ENCODE measurements around the gene C11orf16.

DNA sequence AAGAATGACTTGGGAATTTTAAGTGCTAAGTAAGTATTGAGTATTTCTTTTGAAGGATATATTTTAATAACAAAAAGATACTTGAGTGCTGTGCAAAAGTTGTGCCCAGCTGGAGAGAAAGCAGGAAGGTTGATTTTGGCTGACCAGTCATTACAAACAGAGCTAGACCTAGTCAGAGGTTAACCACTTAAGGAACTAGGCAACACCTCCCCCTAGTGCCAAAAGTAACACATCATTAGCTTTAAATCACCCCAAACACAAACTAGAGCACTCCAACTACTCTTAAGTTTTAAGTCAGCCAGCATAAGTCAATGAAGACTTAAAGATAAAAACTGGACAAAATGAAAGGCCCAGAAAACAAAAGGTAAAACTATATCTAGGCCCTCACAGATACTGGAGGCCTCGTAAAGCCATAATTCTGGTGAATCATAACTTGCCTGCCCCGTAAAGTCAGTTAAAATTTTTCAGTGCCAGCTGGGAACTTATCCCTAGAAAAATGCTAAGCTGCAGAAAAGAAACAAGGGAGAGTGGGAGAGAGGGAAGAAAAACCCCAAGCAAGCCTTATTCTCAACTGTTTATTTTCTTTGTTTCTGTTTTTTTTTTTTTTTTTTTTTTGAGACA is 26.9 kb upstream of the C11orf16 start:
- TF ChIP-seq RAD21 (conservative IDR thresholded peaks at IDR 0.05 in 1 of 2, IDR thresholded peaks at IDR 0.05 in 1 of 2) (peak; percentile 81 to 82), HMGXB4 (CRISPR knock-in tag; IDR thresholded peaks at IDR 0.05; ENCODE audit: borderline replicate concordance) (no peak), RFX5 (IDR thresholded peaks at IDR 0.05) (no peak), CHD4 (IDR thresholded peaks at IDR 0.05; ENCODE audit: borderline replicate concordance) (no peak), CTCF (IDR thresholded peaks at IDR 0.05) (peak; percentile 71), SMC3 (IDR thresholded peaks at IDR 0.05) (peak; percentile 65), KDM1A (IDR thresholded peaks at IDR 0.05; ENCODE audit: low read depth) (no peak), JUNB (IDR thresholded peaks at IDR 0.05) (no peak), POLR2A (IDR thresholded peaks at IDR 0.05; ENCODE audit: low read length) (no peak), SREBF2 (IDR thresholded peaks at IDR 0.05) (no peak)
- TF ChIP-seq, protein P1, sequence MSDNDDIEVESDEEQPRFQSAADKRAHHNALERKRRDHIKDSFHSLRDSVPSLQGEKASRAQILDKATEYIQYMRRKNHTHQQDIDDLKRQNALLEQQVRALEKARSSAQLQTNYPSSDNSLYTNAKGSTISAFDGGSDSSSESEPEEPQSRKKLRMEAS (IDR thresholded peaks at IDR 0.05), result no peak
- TF ChIP-seq, protein P2, sequence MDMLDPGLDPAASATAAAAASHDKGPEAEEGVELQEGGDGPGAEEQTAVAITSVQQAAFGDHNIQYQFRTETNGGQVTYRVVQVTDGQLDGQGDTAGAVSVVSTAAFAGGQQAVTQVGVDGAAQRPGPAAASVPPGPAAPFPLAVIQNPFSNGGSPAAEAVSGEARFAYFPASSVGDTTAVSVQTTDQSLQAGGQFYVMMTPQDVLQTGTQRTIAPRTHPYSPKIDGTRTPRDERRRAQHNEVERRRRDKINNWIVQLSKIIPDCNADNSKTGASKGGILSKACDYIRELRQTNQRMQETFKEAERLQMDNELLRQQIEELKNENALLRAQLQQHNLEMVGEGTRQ (IDR thresholded peaks at IDR 0.05), result no peak

Data from A549 (cell line).